HEK293T (cell line): Measurements from ENCODE around the gene C19orf73.

Experiments
- NFRKB ChIP-seq: fragments of 450-650 bp; IDR thresholded peaks from 2 replicates; pipeline ENCODE4 v1.6.1; 2016; ENCODE audit warnings: mild to moderate bottlenecking, moderate library complexity
- PKNOX1 ChIP-seq: fragments of 450-650 bp; IDR thresholded peaks from 2 replicates; pipeline ENCODE4 v1.6.1; 2016
- TARDBP ChIP-seq: fragments of 450-650 bp; IDR thresholded peaks from 2 replicates; pipeline ENCODE4 v1.6.1; 2016

- TF ChIP-seq PKNOX1, result no peak
- no peak for TF ChIP-seq NFRKB
- no peak for TF ChIP-seq TARDBP
These were observed 36.3 kb upstream of the C19orf73 start, which contains the start of gene HRC for GRCh38 chr19:49155005-49155819.
